ENCODE results near the gene UBALD2. TPM values are rescaled to one million over a fixed set of nuclear protein-coding genes. Genes with fewer than 3 reads are reported as not detected.
A peak's percentile ranks its signal among the peaks of the same experiment; 100 is the strongest.

The UBALD2 gene
- total RNA-seq, 2 donors from 2014 or later = 8.4 to 9.7 TPM

- TF ChIP-seq CTCF (IDR thresholded peaks at IDR 0.05) = no peak
- Histone ChIP-seq H3K36me3 (peaks cover 19% of the 10 kb centered on the region), H3K4me3 (no peak overlapping the region), H3K9me3 (no peaks in the 10 kb centered on the region), H3K27me3 (no peaks in the 10 kb centered on the region), H3K4me1 (no peaks in the 10 kb centered on the region), H3K27ac (no peak overlapping the region)
- no peak for DNase-seq (ENCODE audit: low spot score)
Measured at GRCh38 chr17:76307299-76307965, 42.3 kb downstream of the UBALD2 start.

- H3K27ac ChIP-seq = no peak within 1 kb of the TSS
- no peaks in the 10 kb centered on the region for H3K27me3 ChIP-seq
- TF ChIP-seq CTCF (IDR thresholded peaks at IDR 0.05) = no peak
- no peak within 1 kb of the TSS for H3K4me3 ChIP-seq
- DNase-seq (ENCODE audit: low spot score) = no peak
- peaks cover 24% of the 10 kb centered on the region for H3K36me3 ChIP-seq
- no peaks in the 10 kb centered on the region for H3K4me1 ChIP-seq
- no peaks in the 10 kb centered on the region for H3K9me3 ChIP-seq
Measured at GRCh38 chr17:76307966-76308338, 42.8 kb downstream of the UBALD2 start, which contains the start of gene QRICH2. Gene QRICH2 (minus strand): TSS chr17:76308276. CDS start chr17:76307998, 278 bp downstream.

GRCh38 chr17:76309461-76309860 lies 44.3 kb downstream of the UBALD2 start:
- Histone ChIP-seq H3K4me3 (no peak overlapping the region), H3K27ac (no peak overlapping the region), H3K9me3 (no peaks in the 10 kb centered on the region), H3K4me1 (no peaks in the 10 kb centered on the region), H3K27me3 (no peaks in the 10 kb centered on the region), H3K36me3 (peaks cover 33% of the 10 kb centered on the region)
- no peak for DNase-seq (ENCODE audit: low spot score)
- TF ChIP-seq CTCF (IDR thresholded peaks at IDR 0.05) = no peak

GRCh38 chr17:76312735-76313134 lies 47.6 kb downstream of the UBALD2 start:
- Histone ChIP-seq H3K36me3 (peaks cover 33% of the 10 kb centered on the region), H3K4me3 (no peak overlapping the region), H3K27ac (no peak overlapping the region), H3K27me3 (no peaks in the 10 kb centered on the region), H3K9me3 (no peaks in the 10 kb centered on the region), H3K4me1 (no peaks in the 10 kb centered on the region)
- no peak for DNase-seq (ENCODE audit: low spot score)
- no peak for TF ChIP-seq CTCF (IDR thresholded peaks at IDR 0.05)

GRCh38 chr17:76314392-76315227 lies 49.5 kb downstream of the UBALD2 start:
- Histone ChIP-seq H3K9me3 (no peaks in the 10 kb centered on the region), H3K4me3 (no peak overlapping the region), H3K36me3 (peaks cover 33% of the 10 kb centered on the region), H3K4me1 (no peaks in the 10 kb centered on the region), H3K27ac (peak overlapping the region; percentile 13 to 38), H3K27me3 (no peaks in the 10 kb centered on the region)
- TF ChIP-seq CTCF (IDR thresholded peaks at IDR 0.05) = no peak
- DNase-seq (ENCODE audit: low spot score) = no peak
